WTC11 (cell line): ENCODE results near the gene SLC25A21. TPM values are rescaled to one million over a fixed set of nuclear protein-coding genes. Genes with fewer than 3 reads are reported as not detected.

Experiments used
- ATAC-seq: fragments of 200-7000 bp; cut with Tn5 transposase; 2 replicates; pipeline ENCODE4 v1.10.0; 2021; ENCODE audit warnings: mild to moderate bottlenecking, moderate library complexity
- CTCF ChIA-PET: fragments of 300-600 bp; sonication (Branson Sonifier 250); formaldehyde crosslinking; loops from one replicate; lab custom pipeline; 2021; ENCODE audit warnings: antibody characterized with exemption; lab: Charles Lee
- POLR2A ChIA-PET: fragments of 350-600 bp; sonication (Branson Sonifier 250); formaldehyde crosslinking; loops from one replicate; lab custom pipeline; 2021; ENCODE audit warnings: antibody characterized with exemption; lab: Charles Lee
- DNase-seq: peaks from one replicate; pipeline ENCODE4 v3.0.0; 2021; ENCODE audit warnings: low spot score
- H3K27ac Mint-ChIP-seq: 2 replicates; pipeline ENCODE4 v1.8.0; 2021; ENCODE audit warnings: mixed read lengths
- H3K27me3 Mint-ChIP-seq: 2 replicates; pipeline ENCODE4 v1.8.0; 2021; ENCODE audit warnings: low read depth, mild to moderate bottlenecking, moderate library complexity, mixed read lengths
- H3K36me3 Mint-ChIP-seq: 2 replicates; pipeline ENCODE4 v1.8.0; 2021; ENCODE audit warnings: mixed read lengths
- H3K4me1 Mint-ChIP-seq: 2 replicates; pipeline ENCODE4 v1.8.0; 2022; ENCODE audit warnings: mixed read lengths
- H3K4me3 Mint-ChIP-seq: 2 replicates; pipeline ENCODE4 v1.8.0; 2021; ENCODE audit warnings: mild to moderate bottlenecking, moderate library complexity, mixed read lengths
- H3K9me3 Mint-ChIP-seq: 2 replicates; pipeline ENCODE4 v1.8.0; 2021; ENCODE audit warnings: mixed read lengths
- AR ChIP-seq: fragments of 250-450 bp; sonication (Bioruptor Pico); IDR thresholded peaks from 2 replicates; pipeline ENCODE4 v1.9.0; 2021; ENCODE audit warnings: mild to moderate bottlenecking
- CDX4 ChIP-seq: fragments of 250-450 bp; sonication (Bioruptor Pico); IDR thresholded peaks from 2 replicates; pipeline ENCODE4 v1.9.0; 2021; ENCODE audit warnings: moderate library complexity, mild to moderate bottlenecking, inconsistent platforms, borderline replicate concordance
- CREM ChIP-seq: sonication (generic); formaldehyde crosslinking; IDR thresholded peaks from 2 replicates; pipeline ENCODE4 v1.8.1; 2022; ENCODE audit warnings: mild to moderate bottlenecking, missing genetic modification reagents, moderate library complexity
- CTCF ChIP-seq: fragments of 200-600 bp; IDR thresholded peaks from 2 replicates; pipeline ENCODE4 v1.8.0; 2022; ENCODE audit warnings: antibody characterized with exemption
- ELF4 ChIP-seq: sonication (generic); formaldehyde crosslinking; IDR thresholded peaks from 2 replicates; pipeline ENCODE4 v1.8.1; 2022; ENCODE audit warnings: low read depth, mild to moderate bottlenecking, moderate library complexity, missing genetic modification reagents
- ERG ChIP-seq: fragments of 250-450 bp; sonication (Bioruptor Pico); IDR thresholded peaks from 2 replicates; pipeline ENCODE4 v1.8.0; 2021; ENCODE audit warnings: mild to moderate bottlenecking
- ETV6 ChIP-seq: sonication (generic); formaldehyde crosslinking; IDR thresholded peaks from 2 replicates; pipeline ENCODE4 v1.8.1; 2022; ENCODE audit warnings: mild to moderate bottlenecking, missing genetic modification reagents
- FOXP1 ChIP-seq: sonication (generic); formaldehyde crosslinking; IDR thresholded peaks from 2 replicates; pipeline ENCODE4 v1.8.0; 2022; ENCODE audit warnings: missing genetic modification reagents, mild to moderate bottlenecking, moderate library complexity, borderline replicate concordance
- GTF2I ChIP-seq: fragments of 250-450 bp; sonication (Bioruptor Pico); conservative IDR thresholded peaks from 2 replicates; pipeline ENCODE4 v1.4.0; 2021; ENCODE audit warnings: mild to moderate bottlenecking
- IRF1 ChIP-seq: sonication (generic); formaldehyde crosslinking; IDR thresholded peaks from 2 replicates; pipeline ENCODE4 v1.8.0; 2023; ENCODE audit warnings: missing genetic modification reagents
- IRF2 ChIP-seq: sonication (generic); formaldehyde crosslinking; IDR thresholded peaks from 2 replicates; pipeline ENCODE4 v1.8.0; 2022; ENCODE audit warnings: low read depth, missing genetic modification reagents, borderline replicate concordance
- KAT7 ChIP-seq: sonication (generic); formaldehyde crosslinking; IDR thresholded peaks from 2 replicates; pipeline ENCODE4 v1.8.1; 2023; ENCODE audit warnings: missing genetic modification reagents, mild to moderate bottlenecking, borderline replicate concordance
- NFYB ChIP-seq: sonication (generic); formaldehyde crosslinking; conservative IDR thresholded peaks from 2 replicates; pipeline ENCODE4 v1.8.0; 2022; ENCODE audit warnings: low read depth, missing genetic modification reagents
- NR2C2 ChIP-seq: sonication (generic); formaldehyde crosslinking; IDR thresholded peaks from 2 replicates; pipeline ENCODE4 v1.8.0; 2022; ENCODE audit warnings: mild to moderate bottlenecking, missing genetic modification reagents
- NR3C1 ChIP-seq: sonication (generic); formaldehyde crosslinking; conservative IDR thresholded peaks from 2 replicates; pipeline ENCODE4 v1.8.1; 2023; ENCODE audit warnings: low read depth, mild to moderate bottlenecking, missing genetic modification reagents
- OVOL2 ChIP-seq: fragments of 250-450 bp; sonication (Bioruptor Pico); IDR thresholded peaks from 2 replicates; pipeline ENCODE4 v1.9.0; 2021; ENCODE audit warnings: mild to moderate bottlenecking, borderline replicate concordance
- RELA ChIP-seq: sonication (generic); formaldehyde crosslinking; IDR thresholded peaks from 2 replicates; pipeline ENCODE4 v1.8.1; 2022; ENCODE audit warnings: missing genetic modification reagents, mild to moderate bottlenecking, borderline replicate concordance
- SMAD3 ChIP-seq: sonication (generic); formaldehyde crosslinking; IDR thresholded peaks from 2 replicates; pipeline ENCODE4 v1.8.0; 2022; ENCODE audit warnings: missing genetic modification reagents, mild to moderate bottlenecking, borderline replicate concordance
- SOX15 ChIP-seq: fragments of 250-450 bp; sonication (Bioruptor Pico); IDR thresholded peaks from 2 replicates; pipeline ENCODE4 v1.9.0; 2021; ENCODE audit warnings: mild to moderate bottlenecking
- TEAD1 ChIP-seq: sonication (generic); formaldehyde crosslinking; IDR thresholded peaks from 2 replicates; pipeline ENCODE4 v1.8.0; 2022; ENCODE audit warnings: mild to moderate bottlenecking, missing genetic modification reagents
- USF2 ChIP-seq: sonication (generic); formaldehyde crosslinking; IDR thresholded peaks from 2 replicates; pipeline ENCODE4 v1.8.1; 2023; ENCODE audit warnings: mild to moderate bottlenecking, missing genetic modification reagents, moderate library complexity
- ZNF219 ChIP-seq: sonication (generic); formaldehyde crosslinking; IDR thresholded peaks from 2 replicates; pipeline ENCODE4 v1.8.0; 2023; ENCODE audit warnings: missing genetic modification reagents, mild to moderate bottlenecking, borderline replicate concordance
- total RNA-seq: library from RNA; stranded (reverse); gene quantifications from 3 replicates; pipeline ENCODE4 v1.2.3, GENCODE V29; 2021

The SLC25A21 gene
- total RNA-seq, 1 experiment from 2014 or later: 8.2 TPM

GRCh38 chr14:36860831-36861230 lies 311.6 kb downstream of the SLC25A21 start:
- DNase-seq (no peak), ATAC-seq (no peak)

GRCh38 chr14:36859119-36859518 lies 313.3 kb downstream of the SLC25A21 start:
- Mint-ChIP-seq H3K36me3 (no peaks in the 10 kb centered on the region), H3K4me3 (no peak overlapping the region), H3K9me3 (no peaks in the 10 kb centered on the region), H3K4me1 (peaks cover 30% of the 10 kb centered on the region), H3K27ac (no peak overlapping the region), H3K27me3 (no peaks in the 10 kb centered on the region)
- ATAC-seq: no peak
- no peak for DNase-seq
- TF ChIP-seq CTCF (no peak), GTF2I (CRISPR knock-in tag) (no peak), IRF2 (CRISPR knock-in tag) (no peak), OVOL2 (CRISPR knock-in tag) (no peak), CREM (CRISPR knock-in tag) (no peak), ERG (no peak), ZNF219 (no peak), ELF4 (CRISPR knock-in tag) (no peak), AR (CRISPR knock-in tag) (no peak), FOXP1 (no peak), TEAD1 (no peak), IRF1 (CRISPR knock-in tag) (no peak), ETV6 (CRISPR knock-in tag) (no peak), NR2C2 (CRISPR knock-in tag) (no peak), SMAD3 (no peak), KAT7 (CRISPR knock-in tag) (no peak), NR3C1 (no peak), NFYB (CRISPR knock-in tag) (no peak), CDX4 (no peak), USF2 (no peak)
- ChIA-PET POLR2A (no interaction called here), CTCF (no interaction called here)

More at GRCh38 chr14:36860831-36861230, 311.6 kb downstream of the SLC25A21 start:
- CTCF ChIA-PET: no interaction called here
- peaks cover 34% of the 10 kb centered on the region for H3K4me1 Mint-ChIP-seq
- no peak overlapping the region for H3K27ac Mint-ChIP-seq
- no peak overlapping the region for H3K4me3 Mint-ChIP-seq
- no peak for TF ChIP-seq IRF1 (CRISPR knock-in tag)
- TF ChIP-seq SOX15 (CRISPR knock-in tag): no peak
- TF ChIP-seq RELA (CRISPR knock-in tag): no peak
- POLR2A ChIA-PET: no interaction called here
- H3K9me3 Mint-ChIP-seq: no peaks in the 10 kb centered on the region
- H3K36me3 Mint-ChIP-seq: no peaks in the 10 kb centered on the region
- H3K27me3 Mint-ChIP-seq: no peaks in the 10 kb centered on the region
